ENCODE data around the gene STK10. TPM values are rescaled to one million over a fixed set of nuclear protein-coding genes. Genes with fewer than 3 reads are reported as not detected.

The STK10 gene
- total and polyA plus RNA-seq, 12 donors: 5.5 to 39.1 (median 19.0) TPM

DNA sequence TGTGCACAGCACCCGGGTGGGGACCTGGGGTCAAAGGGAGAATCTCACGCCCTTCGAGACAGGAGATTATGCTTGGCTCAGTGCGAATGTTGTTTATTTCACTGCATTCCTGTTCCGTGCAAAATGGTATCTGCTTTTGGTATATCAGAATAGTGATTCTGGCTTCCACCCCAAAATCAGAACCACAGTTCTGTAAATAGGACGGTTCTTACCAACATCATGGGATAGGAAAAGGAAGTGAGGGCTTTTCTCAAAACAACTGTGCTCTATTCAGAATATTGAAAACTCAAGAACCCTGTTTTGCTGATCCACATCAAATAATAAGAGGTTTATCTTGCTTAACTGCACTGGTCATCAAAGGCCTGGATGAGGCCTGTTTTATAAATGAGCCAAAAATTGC, 129.9 kb downstream of the STK10 start:
- H3K9me3 ChIP-seq (replicated peaks in 1 of 3): no peaks in the 10 kb centered on the region
- H3K27me3 ChIP-seq: no peaks in the 10 kb centered on the region
- TF ChIP-seq, protein P1, sequence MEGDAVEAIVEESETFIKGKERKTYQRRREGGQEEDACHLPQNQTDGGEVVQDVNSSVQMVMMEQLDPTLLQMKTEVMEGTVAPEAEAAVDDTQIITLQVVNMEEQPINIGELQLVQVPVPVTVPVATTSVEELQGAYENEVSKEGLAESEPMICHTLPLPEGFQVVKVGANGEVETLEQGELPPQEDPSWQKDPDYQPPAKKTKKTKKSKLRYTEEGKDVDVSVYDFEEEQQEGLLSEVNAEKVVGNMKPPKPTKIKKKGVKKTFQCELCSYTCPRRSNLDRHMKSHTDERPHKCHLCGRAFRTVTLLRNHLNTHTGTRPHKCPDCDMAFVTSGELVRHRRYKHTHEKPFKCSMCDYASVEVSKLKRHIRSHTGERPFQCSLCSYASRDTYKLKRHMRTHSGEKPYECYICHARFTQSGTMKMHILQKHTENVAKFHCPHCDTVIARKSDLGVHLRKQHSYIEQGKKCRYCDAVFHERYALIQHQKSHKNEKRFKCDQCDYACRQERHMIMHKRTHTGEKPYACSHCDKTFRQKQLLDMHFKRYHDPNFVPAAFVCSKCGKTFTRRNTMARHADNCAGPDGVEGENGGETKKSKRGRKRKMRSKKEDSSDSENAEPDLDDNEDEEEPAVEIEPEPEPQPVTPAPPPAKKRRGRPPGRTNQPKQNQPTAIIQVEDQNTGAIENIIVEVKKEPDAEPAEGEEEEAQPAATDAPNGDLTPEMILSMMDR (IDR thresholded peaks at IDR 0.05): no peak
- TF ChIP-seq POLR2A (IDR thresholded peaks at IDR 0.05): no peak
- 85 to 93% (median 90%) methylated on average over 6 of the region's 6 CpGs for WGBS, 4 donors
- H3K36me3 ChIP-seq (replicated peaks in 1 of 2): peaks cover 0 to 44% of the 10 kb centered on the region in 2 donors
- H3K27ac ChIP-seq: no peak overlapping the region
- H3K4me1 ChIP-seq (replicated peaks in 1 of 2): no peaks in the 10 kb centered on the region
- DNase-seq: no peak
- H3K4me3 ChIP-seq: no peak overlapping the region
- intact Hi-C loops (cut with DNase I): no loop called here

DNA sequence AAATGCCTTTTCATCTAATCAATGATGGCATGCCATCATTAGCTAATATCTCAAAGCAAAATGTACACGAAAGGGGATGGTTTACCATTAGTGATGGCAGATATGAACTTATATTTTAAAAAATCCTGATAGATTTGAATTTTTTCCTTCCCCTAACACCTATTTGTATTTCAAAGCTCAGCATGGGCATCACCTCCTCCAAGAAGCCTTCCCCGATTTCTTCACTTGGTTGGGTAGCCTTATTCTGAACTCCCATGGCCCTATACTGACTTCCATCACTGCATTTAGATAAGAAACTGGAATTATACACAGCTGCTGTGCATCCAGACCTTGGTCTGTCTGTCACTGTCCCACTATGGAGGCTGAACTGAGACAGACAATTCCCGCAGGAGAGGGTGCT, 132.0 kb downstream of the STK10 start:
- no peaks in the 10 kb centered on the region for H3K9me3 ChIP-seq (replicated peaks in 1 of 3)
- intact Hi-C loops (cut with DNase I): no loop called here
- WGBS, 4 donors: 89 to 96% (median 96%) methylated on average over 3 of the region's 3 CpGs
- TF ChIP-seq, protein P1 (IDR thresholded peaks at IDR 0.05): no peak
- TF ChIP-seq POLR2A (IDR thresholded peaks at IDR 0.05): no peak
- no peak overlapping the region for H3K4me3 ChIP-seq
- no peaks in the 10 kb centered on the region for H3K27me3 ChIP-seq
- no peaks in the 10 kb centered on the region for H3K4me1 ChIP-seq (replicated peaks in 1 of 2)
- DNase-seq: no peak
- peaks cover 0 to 42% of the 10 kb centered on the region in 2 donors for H3K36me3 ChIP-seq (replicated peaks in 1 of 2)
- no peak overlapping the region for H3K27ac ChIP-seq

DNA sequence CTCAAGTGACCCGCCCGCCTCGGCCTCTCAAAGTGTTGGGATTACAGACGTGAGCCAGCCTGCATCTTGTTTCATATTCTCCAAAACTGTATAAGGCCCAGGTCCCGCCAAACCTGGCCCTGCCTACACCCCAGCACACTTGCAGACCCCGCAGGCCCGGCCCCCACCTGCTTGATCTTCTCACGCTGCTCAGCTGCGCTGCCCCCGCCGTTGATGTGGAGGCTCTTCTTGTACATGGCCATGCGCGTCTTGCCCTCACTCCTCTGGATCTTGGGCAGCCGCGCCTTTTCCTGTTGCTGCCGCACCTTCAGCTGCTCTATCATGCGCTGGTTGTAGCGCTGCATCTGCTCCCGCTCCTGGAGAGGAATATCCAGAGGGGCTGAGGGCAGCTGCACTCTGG, 132.6 kb downstream of the STK10 start:
- H3K27me3 ChIP-seq: no peaks in the 10 kb centered on the region
- WGBS, 4 donors: 93 to 97% (median 95%) methylated on average over 19 of the region's 19 CpGs
- H3K27ac ChIP-seq: no peak overlapping the region
- no peaks in the 10 kb centered on the region for H3K9me3 ChIP-seq (replicated peaks in 1 of 3)
- intact Hi-C loops (cut with DNase I): no loop called here
- DNase-seq: peak in 1 of 7 donors; percentile 35
- H3K4me1 ChIP-seq (replicated peaks in 1 of 2): no peaks in the 10 kb centered on the region
- TF ChIP-seq POLR2A (IDR thresholded peaks at IDR 0.05): no peak
- TF ChIP-seq, protein P1 (IDR thresholded peaks at IDR 0.05): no peak
- H3K36me3 ChIP-seq (replicated peaks in 1 of 2): peaks cover 0 to 38% of the 10 kb centered on the region in 2 donors
- no peak overlapping the region for H3K4me3 ChIP-seq

DNA sequence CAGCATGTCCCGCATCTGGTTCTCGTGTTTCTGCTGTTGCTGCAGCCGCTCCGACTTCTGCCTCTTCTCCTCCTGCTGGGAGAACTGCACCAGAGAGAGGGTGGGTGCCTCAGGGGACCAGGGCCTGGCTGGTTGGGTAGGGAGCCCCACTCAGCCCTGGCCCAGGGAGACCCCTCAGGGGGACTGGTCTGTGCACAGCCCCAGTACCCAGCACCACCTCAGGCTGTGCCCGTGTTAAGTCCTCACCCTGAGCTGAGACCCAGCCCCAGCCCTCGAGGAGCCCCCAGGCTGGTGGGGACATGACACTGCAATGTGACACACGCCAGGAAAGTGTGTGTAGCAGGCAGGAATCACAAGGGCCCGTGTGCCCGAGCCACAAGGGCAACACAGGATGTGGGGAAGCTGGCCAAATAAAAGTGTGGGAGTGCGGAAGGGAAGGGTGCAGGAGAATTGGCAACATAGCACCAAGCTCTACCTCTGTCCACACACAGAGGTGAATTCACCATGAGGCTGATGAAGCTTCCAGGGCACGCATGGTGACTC, 133.3 kb downstream of the STK10 start:
- no peak for TF ChIP-seq POLR2A (IDR thresholded peaks at IDR 0.05)
- TF ChIP-seq, protein P1 (IDR thresholded peaks at IDR 0.05): no peak
- Histone ChIP-seq H3K4me3 (no peak overlapping the region), H3K9me3 (replicated peaks in 1 of 3) (no peaks in the 10 kb centered on the region), H3K36me3 (replicated peaks in 1 of 2) (peaks cover 0 to 30% of the 10 kb centered on the region in 2 donors), H3K4me1 (replicated peaks in 1 of 2) (no peaks in the 10 kb centered on the region), H3K27me3 (no peaks in the 10 kb centered on the region), H3K27ac (no peak overlapping the region)
- intact Hi-C loops (cut with DNase I): no loop called here
- WGBS, 4 donors: 90 to 94% (median 90%) methylated on average over 10 to 11 of the region's 11 CpGs
- DNase-seq: peak in 3 of 7 donors; percentile 8 to 27 (median 11)
